Ramos (cell line): ENCODE data around the gene FIGN.

Experiments
- in situ Hi-C: fragments of 300-500 bp; cut with MboI; formaldehyde crosslinking; loops from one replicate; pipeline ENCODE4 v1.14.3; 2022; ENCODE audit warnings: low sequenced_read_pairs; ENCODE audit not compliant: unreplicated experiment

The FIGN gene

GRCh38 chr2:163670929-163671328 is 64.9 kb downstream of the FIGN start:
- in situ Hi-C loops: no loop called here

- in situ Hi-C loops: no loop called here
Observed at GRCh38 chr2:163669506-163669905, 66.3 kb downstream of the FIGN start.

- in situ Hi-C loops: no loop called here
Observed at GRCh38 chr2:163667064-163667887, 68.5 kb downstream of the FIGN start.

- in situ Hi-C loops: no loop called here
Observed at GRCh38 chr2:163665817-163666216, 70.0 kb downstream of the FIGN start.

GRCh38 chr2:163665051-163665450 is 70.8 kb downstream of the FIGN start:
- in situ Hi-C loops: no loop called here

- in situ Hi-C loops: no loop called here
Observed at GRCh38 chr2:163664610-163665009, 71.2 kb downstream of the FIGN start.

- in situ Hi-C loops: no loop called here
Observed at GRCh38 chr2:163662141-163662780, 73.5 kb downstream of the FIGN start.

- in situ Hi-C loops: no loop called here
Observed at GRCh38 chr2:163659224-163659623, 76.6 kb downstream of the FIGN start.

- in situ Hi-C loops: no loop called here
Observed at GRCh38 chr2:163658556-163658955, 77.3 kb downstream of the FIGN start.

- in situ Hi-C loops: no loop called here
Observed at GRCh38 chr2:163657281-163657656, 78.5 kb downstream of the FIGN start.

GRCh38 chr2:163656622-163657280 is 79.1 kb downstream of the FIGN start:
- in situ Hi-C loops: no loop called here

GRCh38 chr2:163655667-163656066 is 80.1 kb downstream of the FIGN start:
- in situ Hi-C loops: no loop called here

- in situ Hi-C loops: no loop called here
Observed at GRCh38 chr2:163652751-163653150, 83.1 kb downstream of the FIGN start.

- in situ Hi-C loops: no loop called here
Observed at GRCh38 chr2:163649080-163649479, 86.7 kb downstream of the FIGN start.

- in situ Hi-C loops: no loop called here
Observed at GRCh38 chr2:163647300-163647699, 88.5 kb downstream of the FIGN start.

- in situ Hi-C loops: no loop called here
Observed at GRCh38 chr2:163646687-163647086, 89.1 kb downstream of the FIGN start.

- in situ Hi-C loops: no loop called here
Observed at GRCh38 chr2:163644238-163644637, 91.6 kb downstream of the FIGN start.

GRCh38 chr2:163641986-163642385 is 93.8 kb downstream of the FIGN start:
- in situ Hi-C loops: no loop called here

- in situ Hi-C loops: no loop called here
Observed at GRCh38 chr2:163640542-163641193, 95.1 kb downstream of the FIGN start.

GRCh38 chr2:163637871-163638270 is 97.9 kb downstream of the FIGN start:
- in situ Hi-C loops: no loop called here

GRCh38 chr2:163633291-163633690 is 102.5 kb downstream of the FIGN start:
- in situ Hi-C loops: no loop called here
